ENCODE measurements around the gene MYH6. TPM values are rescaled to one million over a fixed set of nuclear protein-coding genes. Genes with fewer than 3 reads are reported as not detected.

MYH6 gene
- total RNA-seq, 1 experiment from 2014 or later, result 0.09 TPM

- TF ChIP-seq PRDM15 (CRISPR knock-in tag; IDR thresholded peaks at IDR 0.05) (no peak), AR (CRISPR knock-in tag; IDR thresholded peaks at IDR 0.05) (no peak)
Measured at GRCh38 chr14:23358042-23358441, 50.0 kb downstream of the MYH6 start (continued).

- no peak for DNase-seq (ENCODE audit: low spot score)
- Mint-ChIP-seq H3K9me3 (no peaks in the 10 kb centered on the region), H3K4me3 (no peak overlapping the region), H3K27me3 (ENCODE audit: low read depth) (peaks cover 21% of the 10 kb centered on the region), H3K27ac (no peak overlapping the region), H3K4me1 (peaks cover 8% of the 10 kb centered on the region), H3K36me3 (peaks cover 14% of the 10 kb centered on the region)
- CTCF ChIA-PET, result interaction anchor here (1.0 to 1.4 kb wide), 2 partner anchors 23 to 99 kb away, joined by 3 to 4 read pairs; no protein-coding TSS in a partner anchor
- POLR2A ChIA-PET, result no interaction called here
- no peak for ATAC-seq
- TF ChIP-seq PRDM15 (CRISPR knock-in tag; IDR thresholded peaks at IDR 0.05) (no peak), USF2 (CRISPR knock-in tag; IDR thresholded peaks at IDR 0.05) (no peak), ESRRA (CRISPR knock-in tag; IDR thresholded peaks at IDR 0.05; ENCODE audit: borderline replicate concordance) (no peak), TEAD1 (CRISPR knock-in tag; IDR thresholded peaks at IDR 0.05) (no peak), SP1 (CRISPR knock-in tag; conservative IDR thresholded peaks at IDR 0.05) (no peak), PREB (CRISPR knock-in tag; IDR thresholded peaks at IDR 0.05; ENCODE audit: borderline replicate concordance) (no peak)
- TF ChIP-seq, protein P1, sequence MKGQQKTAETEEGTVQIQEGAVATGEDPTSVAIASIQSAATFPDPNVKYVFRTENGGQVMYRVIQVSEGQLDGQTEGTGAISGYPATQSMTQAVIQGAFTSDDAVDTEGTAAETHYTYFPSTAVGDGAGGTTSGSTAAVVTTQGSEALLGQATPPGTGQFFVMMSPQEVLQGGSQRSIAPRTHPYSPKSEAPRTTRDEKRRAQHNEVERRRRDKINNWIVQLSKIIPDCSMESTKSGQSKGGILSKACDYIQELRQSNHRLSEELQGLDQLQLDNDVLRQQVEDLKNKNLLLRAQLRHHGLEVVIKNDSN (CRISPR knock-in tag; IDR thresholded peaks at IDR 0.05), result no peak
- TF ChIP-seq, protein P2, sequence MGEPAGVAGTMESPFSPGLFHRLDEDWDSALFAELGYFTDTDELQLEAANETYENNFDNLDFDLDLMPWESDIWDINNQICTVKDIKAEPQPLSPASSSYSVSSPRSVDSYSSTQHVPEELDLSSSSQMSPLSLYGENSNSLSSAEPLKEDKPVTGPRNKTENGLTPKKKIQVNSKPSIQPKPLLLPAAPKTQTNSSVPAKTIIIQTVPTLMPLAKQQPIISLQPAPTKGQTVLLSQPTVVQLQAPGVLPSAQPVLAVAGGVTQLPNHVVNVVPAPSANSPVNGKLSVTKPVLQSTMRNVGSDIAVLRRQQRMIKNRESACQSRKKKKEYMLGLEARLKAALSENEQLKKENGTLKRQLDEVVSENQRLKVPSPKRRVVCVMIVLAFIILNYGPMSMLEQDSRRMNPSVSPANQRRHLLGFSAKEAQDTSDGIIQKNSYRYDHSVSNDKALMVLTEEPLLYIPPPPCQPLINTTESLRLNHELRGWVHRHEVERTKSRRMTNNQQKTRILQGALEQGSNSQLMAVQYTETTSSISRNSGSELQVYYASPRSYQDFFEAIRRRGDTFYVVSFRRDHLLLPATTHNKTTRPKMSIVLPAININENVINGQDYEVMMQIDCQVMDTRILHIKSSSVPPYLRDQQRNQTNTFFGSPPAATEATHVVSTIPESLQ (CRISPR knock-in tag; IDR thresholded peaks at IDR 0.05), result no peak
Measured at GRCh38 chr14:23357261-23357660, 50.8 kb downstream of the MYH6 start.
